ENCODE measurements around the gene ELP5.

The ELP5 gene

DNA sequence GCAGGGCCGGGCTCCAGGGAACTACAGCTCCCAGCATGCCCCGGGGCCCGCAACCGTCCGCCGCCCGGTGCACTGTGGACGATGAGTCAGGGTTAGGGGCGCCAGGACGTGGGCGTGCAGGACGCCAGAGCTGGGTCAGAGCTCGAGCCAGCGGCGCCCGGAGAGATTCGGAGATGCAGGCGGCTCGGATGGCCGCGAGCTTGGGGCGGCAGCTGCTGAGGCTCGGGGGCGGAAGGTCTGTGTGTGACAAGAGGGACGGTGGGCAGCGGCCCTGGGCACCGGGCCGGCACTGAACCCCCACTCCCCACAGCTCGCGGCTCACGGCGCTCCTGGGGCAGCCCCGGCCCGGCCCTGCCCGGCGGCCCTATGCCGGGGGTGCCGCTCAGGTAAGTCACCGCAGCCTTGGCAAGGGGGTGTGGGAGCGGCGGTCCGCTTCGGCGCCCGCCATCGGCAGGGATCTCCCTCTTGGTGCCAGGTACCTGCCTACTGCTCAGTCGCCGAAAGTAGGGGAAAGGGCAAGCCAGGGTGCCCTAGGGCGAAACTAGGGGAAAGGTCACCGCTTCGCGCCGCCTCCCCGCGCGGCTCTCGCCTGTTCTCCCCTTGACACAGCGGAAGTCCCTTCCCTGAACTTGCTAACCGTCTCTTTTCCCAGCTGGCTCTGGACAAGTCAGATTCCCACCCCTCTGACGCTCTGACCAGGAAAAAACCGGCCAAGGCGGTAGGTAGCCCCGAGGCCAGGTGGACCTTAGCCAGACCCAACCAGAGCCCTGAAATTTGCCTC lies 32.0 kb upstream of the ELP5 start, which contains the start of the genes ACADVL and DLG4:
Gene ACADVL, plus strand, starts transcription at position 127 of the 781 bp plus-strand sequence. Its CDS starts 47 bp downstream, at position 174.
Gene DLG4, minus strand, starts transcription at position 25 of the 781 bp plus-strand sequence.
- peak within 1 kb of the TSS; percentile 74 for H3K4me3 ChIP-seq (ENCODE audit: low read length)
- DNase-seq (ENCODE audit: low read depth) = peak; percentile 89
- no peak for TF ChIP-seq CTCF (IDR thresholded peaks at IDR 0.05; ENCODE audit: insufficient read depth, low read depth, low read length, missing control alignments)

- H3K4me3 ChIP-seq (ENCODE audit: low read length) = peak overlapping the region; percentile 74
- peak; percentile 63 for TF ChIP-seq CTCF (IDR thresholded peaks at IDR 0.05; ENCODE audit: insufficient read depth, low read depth, low read length, missing control alignments)
- peak; percentile 78 for DNase-seq (ENCODE audit: low read depth)
These were observed 31.3 kb upstream of the ELP5 start for GRCh38 chr17:7220593-7221277.

- DNase-seq (ENCODE audit: low read depth) = no peak
- TF ChIP-seq CTCF (IDR thresholded peaks at IDR 0.05; ENCODE audit: insufficient read depth, low read depth, low read length, missing control alignments) = no peak
- H3K4me3 ChIP-seq (ENCODE audit: low read length) = peak overlapping the region; percentile 74
These were observed 30.5 kb upstream of the ELP5 start for GRCh38 chr17:7221278-7222092.

GRCh38 chr17:7222093-7222971 lies 29.7 kb upstream of the ELP5 start:
- no peak for DNase-seq (ENCODE audit: low read depth)

DNA sequence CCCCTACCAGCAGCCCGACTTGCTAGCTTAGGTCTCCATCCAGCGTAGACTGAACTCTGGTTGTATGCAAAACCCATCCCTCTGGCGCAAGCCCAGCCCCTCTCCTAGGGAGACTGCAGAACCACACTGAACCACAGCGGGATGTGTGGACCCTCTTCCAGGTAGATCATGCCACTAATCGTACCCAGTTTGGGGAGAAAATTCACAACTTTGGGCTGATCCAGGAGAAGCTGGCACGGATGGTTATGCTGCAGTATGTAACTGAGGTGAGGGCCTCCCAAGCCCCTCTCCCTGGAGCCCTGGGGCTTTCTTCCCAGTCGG lies 29.1 kb upstream of the ELP5 start:
- no peak for DNase-seq (ENCODE audit: low read depth)
- no peak for TF ChIP-seq CTCF (IDR thresholded peaks at IDR 0.05; ENCODE audit: insufficient read depth, low read depth, low read length, missing control alignments)
- no peak overlapping the region for H3K4me3 ChIP-seq (ENCODE audit: low read length)

More at GRCh38 chr17:7222093-7222971, 29.7 kb upstream of the ELP5 start:
- no peak overlapping the region for H3K4me3 ChIP-seq (ENCODE audit: low read length)
- no peak for TF ChIP-seq CTCF (IDR thresholded peaks at IDR 0.05; ENCODE audit: insufficient read depth, low read depth, low read length, missing control alignments)

DNA sequence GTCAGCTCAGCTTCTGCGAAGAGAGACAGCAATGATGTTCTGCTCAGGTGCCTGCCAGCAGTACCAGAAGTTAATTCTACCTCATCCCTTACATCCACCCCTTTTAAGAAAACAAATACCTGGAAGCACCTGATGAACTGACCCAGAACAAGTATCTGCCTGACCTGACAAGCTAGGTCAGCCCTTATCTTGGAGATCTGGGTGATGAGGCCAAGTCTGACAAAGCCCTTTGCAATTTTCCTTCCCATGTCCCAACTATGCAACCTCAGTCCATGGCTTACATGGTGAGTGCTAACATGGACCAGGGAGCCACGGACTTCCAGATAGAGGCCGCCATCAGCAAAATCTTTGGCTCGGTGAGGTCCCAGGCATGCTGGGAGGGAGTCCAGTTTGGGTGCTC lies 28.6 kb upstream of the ELP5 start:
- DNase-seq (ENCODE audit: low read depth) = no peak
- no peak overlapping the region for H3K4me3 ChIP-seq (ENCODE audit: low read length)
- TF ChIP-seq CTCF (IDR thresholded peaks at IDR 0.05; ENCODE audit: insufficient read depth, low read depth, low read length, missing control alignments) = no peak

Data from epithelial cell of esophagus (primary cell).